Bronchial epithelial cell (primary cell): ENCODE measurements around the gene FUZ. TPM values are rescaled to one million over a fixed set of nuclear protein-coding genes. Genes with fewer than 3 reads are reported as not detected.
A peak's percentile ranks its signal among the peaks of the same experiment; 100 is the strongest.

Experiments
- DNase-seq: peaks from one replicate; pipeline ENCODE4 v3.0.0-alpha.2; 2010; ENCODE audit warnings: low read depth
- FAIRE-seq: peaks from 2 replicates; lab custom pipeline; 2011; peaks lifted over from hg19 to GRCh38; lab: Jason Lieb, UNC
- H3K27me3 ChIP-seq: 2 replicates; pipeline ENCODE4 v1.5.1; 2011; ENCODE audit warnings: low read length; ENCODE audit not compliant: control insufficient read depth, insufficient read depth
- H3K36me3 ChIP-seq: 2 replicates; pipeline ENCODE4 v1.5.1; 2011; ENCODE audit warnings: low read length; ENCODE audit not compliant: control insufficient read depth, insufficient read depth
- H3K4me3 ChIP-seq: 2 replicates; pipeline ENCODE4 v1.5.1; 2011; ENCODE audit warnings: mild to moderate bottlenecking, low read depth, low read length, control low read depth
- CTCF ChIP-seq: IDR thresholded peaks from 2 replicates; pipeline ENCODE4 v1.5.1; 2011; ENCODE audit warnings: mild to moderate bottlenecking, moderate library complexity, low read length, control low read depth, inconsistent platforms; ENCODE audit not compliant: insufficient read depth, severe bottlenecking
- total RNA-seq: library from RNA; depleted of rRNA; stranded (reverse); fragments of >200 nt; gene quantifications from 2 replicates; pipeline ENCODE4 v1.2.1, GENCODE V29; 2014

Gene FUZ
- total RNA-seq, 1 donor from 2014 or later: 12.1 TPM

DNA sequence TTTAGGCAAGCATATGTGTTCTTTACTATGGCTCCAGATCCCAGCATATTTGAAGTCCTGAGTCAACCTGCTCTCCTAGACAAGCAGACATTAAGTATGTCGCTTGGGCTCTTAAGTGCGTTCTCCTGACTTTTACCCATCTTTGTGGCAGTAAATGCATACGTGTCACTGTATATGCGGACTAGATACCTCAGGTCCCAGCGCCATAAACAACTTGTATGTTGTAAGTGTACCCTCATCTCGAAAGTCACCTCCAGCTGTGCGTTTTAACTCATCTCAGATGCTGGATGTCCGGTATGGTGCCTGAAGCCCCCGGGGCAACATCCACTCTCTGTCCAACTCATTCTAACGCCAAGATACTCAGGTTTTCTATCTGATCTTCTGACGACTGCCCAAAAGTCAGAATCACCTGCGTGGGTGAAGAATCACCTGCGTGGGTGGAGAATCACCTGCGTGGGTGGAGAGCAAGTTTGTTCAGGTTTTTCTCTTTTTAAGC is 39.6 kb upstream of the FUZ start:
- Histone ChIP-seq H3K27me3 (no peaks in the 10 kb centered on the region), H3K4me3 (no peak overlapping the region), H3K36me3 (peaks cover 10% of the 10 kb centered on the region)
- no peak for TF ChIP-seq CTCF
- DNase-seq: no peak
- no peak for FAIRE-seq

- Histone ChIP-seq H3K27me3 (no peaks in the 10 kb centered on the region), H3K36me3 (peaks cover 8% of the 10 kb centered on the region), H3K4me3 (peak overlapping the region; percentile 89)
- no peak for TF ChIP-seq CTCF
- no peak for DNase-seq
- FAIRE-seq: no peak
Observed at GRCh38 chr19:49851456-49852259, 38.6 kb upstream of the FUZ start.

GRCh38 chr19:49850487-49851342 is 37.6 kb upstream of the FUZ start, which contains the start of gene PTOV1:
Gene PTOV1, plus strand, starts transcription at chr19:49851159.
- no peak for FAIRE-seq
- peak; percentile 73 for DNase-seq
- H3K4me3 ChIP-seq: peak within 1 kb of the TSS; percentile 89
- peaks cover 8% of the 10 kb centered on the region for H3K36me3 ChIP-seq
- no peaks in the 10 kb centered on the region for H3K27me3 ChIP-seq
- TF ChIP-seq CTCF: no peak

DNA sequence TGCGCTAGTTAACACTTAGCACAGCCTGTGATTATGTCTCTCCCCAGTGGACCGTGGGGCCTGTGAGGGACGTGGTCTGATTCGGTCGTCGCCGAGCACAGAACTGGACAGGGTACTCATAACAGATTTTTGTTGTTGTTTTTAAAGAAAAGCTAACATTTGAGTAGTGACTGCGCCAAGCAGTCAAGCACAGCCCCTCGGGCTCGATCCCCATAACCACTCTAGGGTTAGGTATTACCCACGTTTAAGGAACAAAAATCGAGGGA is 37.1 kb upstream of the FUZ start:
- TF ChIP-seq CTCF: no peak
- H3K36me3 ChIP-seq: peaks cover 8% of the 10 kb centered on the region
- peak overlapping the region; percentile 89 for H3K4me3 ChIP-seq
- H3K27me3 ChIP-seq: no peaks in the 10 kb centered on the region
- DNase-seq (no peak), FAIRE-seq (no peak)

DNA sequence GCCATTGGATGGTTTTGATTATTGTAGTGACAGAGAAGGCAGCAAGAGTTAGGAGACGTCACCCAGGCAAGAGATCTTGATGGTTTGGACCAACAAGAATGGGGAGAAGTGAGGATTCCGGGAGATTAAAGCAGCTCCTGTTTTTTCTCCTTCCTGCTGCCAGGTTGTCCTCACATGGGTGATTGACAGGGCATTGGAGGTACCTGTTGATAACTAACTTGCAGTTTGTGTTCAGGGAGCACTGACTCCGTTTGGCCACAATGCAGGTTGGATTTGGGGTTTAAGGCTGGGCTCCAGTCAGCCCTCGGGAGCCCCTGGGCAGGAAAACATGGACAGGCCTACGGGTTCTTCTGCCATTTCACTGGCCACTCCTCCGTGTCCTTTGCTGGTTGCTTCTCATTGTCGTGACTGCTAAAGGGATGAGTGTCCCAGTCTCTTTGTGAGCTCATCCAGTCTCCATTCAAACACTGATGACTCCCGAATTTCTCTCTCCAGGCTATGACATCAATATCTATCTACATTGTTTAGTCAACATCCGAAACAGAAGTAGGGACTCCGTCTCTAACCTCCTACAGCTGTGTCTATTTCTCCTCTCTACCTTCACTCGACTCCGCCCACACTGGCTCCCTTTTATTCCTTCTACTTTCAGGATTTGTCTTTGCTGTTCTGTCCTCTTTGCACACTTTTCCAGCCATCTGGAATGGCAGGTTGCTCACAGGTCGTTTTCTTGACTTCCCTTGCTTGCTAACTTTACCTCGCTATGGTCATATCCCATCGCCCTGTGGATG is 36.5 kb upstream of the FUZ start:
- TF ChIP-seq CTCF: no peak
- H3K4me3 ChIP-seq: no peak overlapping the region
- FAIRE-seq: no peak

More for the DNA sequence above, 36.5 kb upstream of the FUZ start:
- no peak for DNase-seq
- Histone ChIP-seq H3K27me3 (no peaks in the 10 kb centered on the region), H3K36me3 (peaks cover 3% of the 10 kb centered on the region)
